Measurements from ENCODE around the gene MYADML2. TPM values are rescaled to one million over a fixed set of nuclear protein-coding genes. Genes with fewer than 3 reads are reported as not detected.

MYADML2 gene
- total and polyA plus RNA-seq, 2 of the 8 experiments (the other 6 are each of a cell fraction or from before 2014, with no cell fraction given) = 0.26 to 0.47 TPM

DNA sequence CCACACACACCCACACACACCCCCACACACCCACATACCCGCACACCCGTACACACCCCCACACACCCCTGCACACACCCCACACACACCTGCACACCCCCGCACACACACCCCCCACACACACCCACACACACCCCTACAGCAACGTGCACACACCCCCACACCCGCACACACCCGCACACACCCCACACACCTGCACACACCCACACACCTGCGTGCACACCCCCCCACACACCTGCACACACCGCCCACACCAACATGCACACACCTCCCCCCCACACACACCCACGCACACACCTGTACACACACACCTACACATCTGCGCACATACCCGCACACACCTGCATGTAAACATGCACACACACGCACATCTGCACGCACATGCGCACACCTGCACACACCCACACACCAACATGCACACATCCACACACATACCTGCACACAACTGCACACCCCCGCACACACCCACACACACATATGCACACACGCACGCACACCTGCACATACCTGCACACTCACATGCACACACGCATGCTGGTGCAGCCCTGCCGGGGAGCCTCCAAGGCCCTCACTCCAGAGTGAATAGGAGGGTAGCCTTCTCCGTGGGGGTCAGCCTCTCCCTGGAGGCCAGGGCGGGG is 37.9 kb upstream of the MYADML2 start:
- ChIA-PET POLR2A (ENCODE audit: partially characterized antibody) (interaction anchor here (0.6 to 1.4 kb wide), 5 partner anchors 10 to 281 kb away, joined by 3 to 4 read pairs (median 3); partner anchors contain the start of gene MRPL12), CTCF (ENCODE audit: partially characterized antibody) (interaction anchor here (0.6 to 3.2 kb wide), 6 partner anchors 11 to 407 kb away, joined by 3 to 12 read pairs (median 4); no protein-coding TSS in a partner anchor)
- no peak overlapping the region for H2BK15ac ChIP-seq (ENCODE audit: low read length)
- H4K20me1 ChIP-seq (replicated peaks in 1 of 2; ENCODE audit: control insufficient read depth in 1 of 2, insufficient read depth in 2 of 2, low read length in 2 of 2) = peaks cover 0 to 8% of the 10 kb centered on the region in 2 experiments
- H3K4me3 ChIP-seq (ENCODE audit: extremely low read depth in 1 of 4, insufficient read depth in 2 of 4, low read depth in 3 of 4, low read length in 4 of 4) = no peak overlapping the region
- no peak overlapping the region for H2BK20ac ChIP-seq (ENCODE audit: low read length)
- H3K27ac ChIP-seq (ENCODE audit: low read depth, low read length) = no peak overlapping the region
- no peak overlapping the region for H2BK120ac ChIP-seq (replicated peaks; ENCODE audit: low read depth, low read length)
- no peak overlapping the region for H2AFZ ChIP-seq (ENCODE audit: low read length)
- no peak overlapping the region for H4K8ac ChIP-seq (ENCODE audit: extremely low read depth, insufficient read depth, low read length)
- WGBS, 2 experiments (ENCODE audit: extremely low coverage in 1 of 2, insufficient coverage in 1 of 2, insufficient read length in 1 of 2, insufficient replicate concordance in 2 of 2, low coverage in 1 of 2, low lambda C conversion rate in 2 of 2, missing lambda C conversion rate in 1 of 2) = 95% methylated on average over 17 of the region's 21 CpGs; no CpG with 5 or more reads in 1 of the 2 experiments
- no peak overlapping the region for H3K56ac ChIP-seq (replicated peaks; ENCODE audit: insufficient read length, low read depth, low read length)
- no peak overlapping the region for H2BK12ac ChIP-seq (ENCODE audit: low read depth, low read length)
- peak overlapping the region; percentile 30 for H4K91ac ChIP-seq (replicated peaks; ENCODE audit: insufficient read length, low read length)
- no peaks in the 10 kb centered on the region for H3K4me1 ChIP-seq (replicated peaks in 1 of 4; ENCODE audit: control insufficient read depth in 3 of 4, insufficient read depth in 4 of 4, low read length in 3 of 4)
- H3K27me3 ChIP-seq (replicated peaks in 1 of 4; ENCODE audit: control insufficient read depth in 3 of 4, extremely low read depth in 1 of 4, insufficient read depth in 3 of 4, low read length in 3 of 4) = no peaks in the 10 kb centered on the region
- DNase-seq (ENCODE audit: low read depth in 1 of 2, low spot score in 2 of 2) = no peak
- H3K18ac ChIP-seq (ENCODE audit: extremely low read depth, low read length) = no peak overlapping the region
- H3K79me2 ChIP-seq (ENCODE audit: control insufficient read depth in 1 of 2, insufficient read depth in 2 of 2, low read length in 2 of 2) = peaks cover 0 to 3% of the 10 kb centered on the region in 2 experiments; a peak in 1 of 4 replicates
- H3K14ac ChIP-seq (ENCODE audit: insufficient read length) = no peak overlapping the region
- no peak overlapping the region for H4K5ac ChIP-seq (ENCODE audit: insufficient read length, low read depth, low read length)
- H3K36me3 ChIP-seq (ENCODE audit: control insufficient read depth in 2 of 4, insufficient read depth in 4 of 4, low read length in 3 of 4) = peaks cover 2 to 25% (median 13%) of the 10 kb centered on the region in 4 experiments; a peak in 6 of 8 replicates
- H3K79me1 ChIP-seq (ENCODE audit: low read depth, low read length) = peaks cover 4% of the 10 kb centered on the region; the same call in 1 of the 2 replicates
- H2BK5ac ChIP-seq (ENCODE audit: low read depth, low read length) = no peak overlapping the region; the same call in 1 of the 2 replicates
- no peak for FAIRE-seq
- H3K9me3 ChIP-seq (ENCODE audit: insufficient read depth in 2 of 2, low read depth in 1 of 2, low read length in 1 of 2) = no peaks in the 10 kb centered on the region
- peaks cover 2% of the 10 kb centered on the region; the same call in 1 of the 2 replicates for H3K23me2 ChIP-seq (ENCODE audit: low read depth, low read length)
- no peak overlapping the region for H2AK5ac ChIP-seq (ENCODE audit: low read depth, low read length)
- no peak overlapping the region for H3K23ac ChIP-seq (ENCODE audit: insufficient read length)
- TF ChIP-seq POLR2AphosphoS5 (IDR thresholded peaks at IDR 0.05; ENCODE audit: low read depth, low read length) = peak; percentile 39; the same call in 1 of the 2 replicates
- TF ChIP-seq RNF2 (IDR thresholded peaks at IDR 0.05; ENCODE audit: borderline replicate concordance, low read depth, low read length, missing control alignments, poor library complexity, severe bottlenecking) = no peak
- no peak overlapping the region for H3K4ac ChIP-seq (replicated peaks; ENCODE audit: insufficient read length, low read depth, low read length)
- H3K4me2 ChIP-seq (ENCODE audit: insufficient read depth in 1 of 2, low read depth in 2 of 2, low read length in 2 of 2) = no peak overlapping the region
- no peak overlapping the region for H3K9ac ChIP-seq (replicated peaks in 1 of 4; ENCODE audit: extremely low read depth in 1 of 4, low read depth in 3 of 4, low read length in 3 of 4)
